NCI-H2081 (cell line): Measurements from ENCODE around the gene MAB21L3.
A peak's percentile ranks its signal among the peaks of the same experiment; 100 is the strongest.
"Not testable (repeated sequence)": the region's sequence is repeated elsewhere in the genome, so short reads cannot be mapped to it uniquely, and the experiment has no call there.

Source experiments
- DNase-seq, 2 experiments: peaks; one replicate each; lab custom pipeline; 2025; lab: John Stamatoyannopoulos, UW

The MAB21L3 gene

DNA sequence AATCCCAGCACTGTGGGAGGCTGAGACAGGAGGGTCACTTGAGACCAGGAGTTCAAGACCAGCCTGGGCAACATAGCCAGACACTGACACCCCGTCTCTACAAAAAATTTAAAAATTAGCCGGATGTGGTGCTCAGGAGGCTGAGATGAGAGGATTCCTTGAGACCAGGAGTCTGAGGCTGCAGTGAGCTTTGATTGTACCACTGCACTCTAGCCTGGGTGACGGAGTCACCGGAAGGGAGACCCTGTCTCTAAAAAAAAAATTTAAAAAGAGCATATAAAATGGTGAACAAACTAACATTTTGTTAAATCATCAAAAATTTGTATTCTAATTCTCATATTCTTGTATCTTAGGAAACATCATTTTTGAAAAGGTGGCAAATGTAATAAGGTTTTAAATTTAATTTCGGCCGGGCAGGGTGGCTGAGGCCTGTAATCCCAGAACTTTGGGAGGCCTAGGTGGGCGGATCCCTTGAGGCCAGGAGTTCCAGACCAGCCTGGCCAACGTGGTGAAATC, 27.1 kb downstream of the MAB21L3 start:
- DNase-seq: no peak

DNA sequence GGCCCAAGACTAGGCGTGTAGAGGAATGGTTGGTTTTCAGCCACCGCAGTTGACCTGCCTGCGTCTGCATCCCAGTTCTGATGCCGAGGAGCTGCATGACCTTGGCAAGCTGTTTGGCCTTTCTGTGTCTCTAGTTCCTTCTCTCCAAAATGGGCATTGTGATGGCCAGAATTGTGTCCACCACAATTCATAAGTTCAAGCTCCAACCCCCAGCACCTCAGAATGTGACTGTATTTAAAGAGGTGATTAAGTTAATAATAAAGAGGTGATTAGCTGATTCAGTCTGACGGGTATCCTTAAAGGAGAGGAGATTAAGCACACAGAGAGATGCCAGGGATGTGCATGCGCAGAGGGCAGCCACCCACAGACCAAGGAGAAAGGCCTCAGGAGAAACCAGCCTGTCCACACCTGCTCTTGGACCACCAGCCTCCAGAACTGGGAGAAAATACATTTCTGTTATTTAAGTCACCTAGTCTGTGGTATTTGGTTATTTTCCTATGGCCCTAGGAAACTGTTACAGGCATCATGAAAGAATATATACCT, 28.5 kb downstream of the MAB21L3 start:
- DNase-seq: no peak

DNA sequence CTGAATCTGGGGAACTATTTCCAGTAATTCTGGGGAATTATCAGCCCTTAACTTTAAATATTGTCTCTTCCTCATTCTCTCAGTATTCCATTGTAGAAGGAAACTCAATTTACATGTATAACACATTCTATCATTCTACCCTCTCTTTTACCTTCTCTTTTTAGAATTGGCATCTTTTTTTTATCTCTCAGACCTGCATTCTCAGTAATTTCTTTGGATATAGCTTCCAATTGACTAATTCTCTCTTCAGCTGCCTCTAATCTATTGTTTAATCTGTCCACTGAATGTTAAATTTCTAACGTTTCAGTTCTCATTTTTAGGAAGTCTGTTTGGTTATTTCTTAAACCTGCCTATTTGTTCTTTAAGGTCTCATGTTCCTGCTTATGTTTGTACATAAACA, 33.0 kb downstream of the MAB21L3 start:
- no peak for DNase-seq

DNA sequence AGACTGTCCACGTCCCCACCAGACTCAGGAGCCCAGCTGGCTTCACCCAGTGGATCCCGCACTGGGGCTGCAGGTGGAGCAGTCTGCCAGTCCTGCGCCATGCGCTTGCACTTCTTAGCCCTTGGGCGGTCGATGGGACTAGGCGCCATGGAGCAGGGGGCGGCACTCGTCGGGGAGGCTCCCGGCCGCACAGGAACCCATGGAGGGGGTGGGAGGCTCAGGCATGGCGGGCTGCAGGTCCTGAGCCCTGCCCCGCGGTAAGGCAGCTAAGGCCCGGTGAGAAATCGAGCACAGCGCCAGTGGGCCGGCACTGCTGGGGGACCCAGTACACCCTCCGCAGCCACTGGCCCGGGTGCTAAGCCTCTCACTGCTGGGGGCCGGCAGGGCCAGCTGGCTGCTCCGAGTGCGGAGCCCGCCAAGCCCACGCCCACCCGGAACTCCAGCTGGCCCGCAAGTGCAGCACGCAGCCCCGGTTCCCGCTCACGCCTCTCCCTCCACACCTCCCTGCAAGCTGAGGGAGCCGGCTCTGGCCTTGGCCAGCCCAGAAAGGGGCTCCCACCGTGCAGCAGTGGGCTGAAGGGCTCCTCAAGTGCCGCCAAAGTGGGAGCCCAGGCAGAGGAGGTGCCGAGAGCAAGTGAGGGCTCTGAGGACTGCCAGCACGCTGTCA, 35.4 kb downstream of the MAB21L3 start:
- DNase-seq: not testable (repeated sequence)

DNA sequence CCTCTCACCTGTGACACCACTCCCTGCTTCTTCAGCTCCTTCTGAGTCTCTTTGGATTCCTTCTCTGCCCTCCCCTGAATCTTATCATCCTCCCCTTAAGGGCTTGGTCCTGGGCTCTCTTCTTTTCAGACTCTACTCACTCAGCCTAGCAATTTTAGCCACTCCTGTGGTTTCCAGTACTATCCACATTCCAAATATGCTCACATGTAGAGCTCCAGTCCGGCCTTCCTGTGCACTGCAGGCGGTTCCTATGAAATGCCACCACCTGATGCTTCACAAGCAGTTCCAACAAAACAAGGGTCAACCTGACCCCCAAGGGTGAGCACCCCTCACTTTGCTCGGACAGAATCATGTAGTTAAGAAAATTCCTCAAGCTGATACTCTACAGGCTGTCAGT, 35.9 kb downstream of the MAB21L3 start:
- DNase-seq: no peak

DNA sequence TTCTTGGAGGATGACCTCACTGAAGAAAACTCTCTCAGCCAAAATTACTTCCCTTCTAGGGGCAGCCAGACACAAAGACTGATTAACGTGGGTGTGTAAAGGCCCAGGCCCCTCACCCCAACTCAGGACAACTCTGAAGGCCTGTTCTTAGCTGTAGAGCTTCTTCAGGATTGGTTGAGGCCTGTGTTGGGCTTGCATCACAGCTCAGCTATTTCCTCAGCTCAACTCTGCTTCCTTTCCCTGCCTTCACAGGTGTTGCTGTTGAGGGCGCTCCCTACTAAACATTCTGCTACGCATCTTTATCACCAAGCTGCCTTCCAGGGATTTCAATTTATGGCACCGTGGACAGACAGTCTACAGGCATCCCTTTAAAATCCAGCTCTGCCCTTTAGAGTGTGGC, 36.8 kb downstream of the MAB21L3 start:
- no peak for DNase-seq

DNA sequence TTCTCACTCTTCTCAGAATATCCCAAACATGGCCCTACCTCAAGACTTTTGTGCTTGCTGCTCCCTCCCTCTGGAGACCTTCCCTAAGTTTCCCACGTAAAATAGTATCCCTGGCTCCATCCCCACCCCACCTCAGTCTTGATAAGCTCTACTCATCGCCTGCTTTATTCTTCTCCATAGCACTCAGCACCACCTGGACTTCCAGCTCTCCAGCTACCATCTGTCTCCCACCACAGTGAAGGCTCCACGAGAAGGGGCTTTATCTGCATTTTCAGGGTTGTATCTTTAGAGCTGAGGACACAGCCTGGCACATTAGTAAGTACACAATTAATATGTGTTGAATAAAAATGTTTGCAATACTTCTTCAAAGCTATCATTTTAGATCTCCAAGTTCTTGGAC, 37.8 kb downstream of the MAB21L3 start:
- no peak for DNase-seq

DNA sequence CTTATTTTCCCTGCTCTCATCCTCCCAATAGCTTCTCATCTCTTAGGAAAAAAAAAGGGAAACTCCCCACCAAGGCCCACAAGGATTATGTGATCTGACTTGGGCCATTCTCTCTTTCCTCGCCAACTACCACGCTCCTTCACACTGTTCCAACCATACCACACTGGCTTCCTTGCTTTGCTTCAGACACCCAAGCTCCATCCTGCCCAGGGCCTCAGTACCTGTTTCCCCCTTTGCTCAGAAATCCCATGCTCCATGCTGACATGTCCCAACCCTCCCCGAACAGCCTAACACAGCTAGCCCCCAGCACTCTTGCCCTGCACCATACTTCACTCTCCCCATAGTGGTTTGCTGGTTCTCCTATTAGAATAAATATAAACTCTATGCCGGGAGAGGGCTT, 39.2 kb downstream of the MAB21L3 start:
- DNase-seq: no peak

DNA sequence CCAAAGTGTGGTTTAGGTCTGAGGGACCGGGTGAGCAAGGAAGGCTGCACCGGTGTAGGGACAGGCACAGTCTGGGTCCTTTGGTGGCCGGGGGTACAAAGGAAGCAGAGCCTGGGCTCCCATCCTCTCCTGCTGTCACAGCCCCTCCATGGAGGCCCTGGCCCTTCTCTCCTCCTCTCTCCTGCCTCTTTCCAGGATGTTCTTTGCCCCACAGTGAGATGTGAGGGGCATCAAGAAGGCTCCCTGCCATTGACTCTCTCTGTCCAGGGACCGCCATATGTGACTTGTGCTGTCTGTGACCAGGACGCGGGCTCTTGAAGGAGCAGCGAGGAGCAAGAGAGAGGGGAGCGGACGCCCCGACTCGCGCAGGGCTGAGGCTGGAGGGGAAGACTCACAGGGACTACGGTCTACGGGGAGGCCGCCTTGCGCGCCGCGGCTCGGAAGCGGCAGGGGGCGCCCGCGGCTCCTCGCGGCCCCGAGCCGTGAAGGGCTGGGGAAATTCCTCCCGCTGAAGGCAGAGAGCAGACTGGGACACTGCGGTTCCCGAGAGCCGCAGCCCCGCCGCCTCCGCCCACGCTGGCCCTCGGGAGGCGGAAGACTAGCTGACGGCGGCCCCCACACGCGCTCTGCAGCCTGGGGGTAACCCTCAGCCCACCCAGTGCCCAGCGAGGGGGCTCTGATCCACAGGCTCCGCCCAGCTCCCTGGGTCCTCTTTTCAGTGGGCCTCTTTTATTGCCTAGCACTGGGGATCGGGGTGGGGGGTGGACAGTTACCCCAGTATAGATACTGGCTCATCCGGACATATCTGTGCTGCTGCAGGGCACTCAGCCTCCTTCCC, 40.8 kb downstream of the MAB21L3 start:
- peak; percentile 53 to 63 for DNase-seq

DNA sequence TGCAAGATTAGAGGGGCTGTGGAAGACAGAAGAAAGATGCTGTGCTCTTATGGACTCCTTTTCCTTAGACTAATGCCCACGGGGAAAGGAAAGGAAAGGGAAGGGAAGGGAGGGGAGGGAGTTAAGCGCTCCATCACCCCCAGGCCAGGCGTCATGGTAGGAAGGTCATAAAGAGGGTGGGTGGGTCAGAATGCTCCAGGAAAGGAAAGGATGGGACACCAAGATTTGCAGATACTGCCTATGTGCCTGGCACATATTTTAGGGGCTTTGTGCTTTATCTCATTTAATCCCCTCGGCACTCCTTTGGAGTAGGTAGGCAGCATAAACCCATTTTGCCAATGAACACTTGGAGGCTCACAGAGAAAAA, 41.4 kb downstream of the MAB21L3 start:
- DNase-seq: no peak

DNA sequence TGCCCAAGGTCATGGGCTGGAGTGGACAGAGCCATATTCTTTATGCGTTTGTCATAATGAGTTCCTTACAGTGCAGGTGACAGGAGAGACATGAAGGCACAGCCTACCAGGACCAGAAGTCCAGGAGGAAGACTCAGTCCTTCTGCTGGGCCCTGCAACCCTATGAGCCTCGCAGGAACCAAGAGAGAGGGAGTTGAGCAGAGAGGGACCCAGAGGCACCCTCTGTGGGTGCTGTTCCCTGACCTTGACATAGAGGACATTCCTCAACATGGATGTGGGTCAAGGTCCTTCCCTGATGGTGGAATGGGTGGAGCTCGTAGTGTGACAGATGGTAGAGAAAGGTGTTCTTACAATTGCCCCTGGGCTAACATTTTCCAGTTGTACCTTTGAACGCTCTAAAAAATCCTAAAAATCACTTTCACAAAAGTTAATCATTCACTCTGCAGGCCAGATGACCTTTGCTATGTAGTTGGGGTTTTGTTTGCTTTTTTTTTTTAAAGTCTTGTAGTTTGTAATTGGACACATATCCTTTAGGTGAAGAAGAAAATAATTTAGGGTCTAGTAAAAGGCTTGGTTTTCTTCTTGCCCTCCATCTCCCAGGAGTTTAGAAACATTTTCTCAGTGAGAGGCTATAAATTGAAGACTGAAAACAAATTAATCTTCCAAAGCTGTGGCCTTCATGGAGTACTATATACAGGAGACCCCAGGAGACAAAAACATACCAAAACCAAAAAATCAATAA, 41.9 kb downstream of the MAB21L3 start:
- DNase-seq: no peak

DNA sequence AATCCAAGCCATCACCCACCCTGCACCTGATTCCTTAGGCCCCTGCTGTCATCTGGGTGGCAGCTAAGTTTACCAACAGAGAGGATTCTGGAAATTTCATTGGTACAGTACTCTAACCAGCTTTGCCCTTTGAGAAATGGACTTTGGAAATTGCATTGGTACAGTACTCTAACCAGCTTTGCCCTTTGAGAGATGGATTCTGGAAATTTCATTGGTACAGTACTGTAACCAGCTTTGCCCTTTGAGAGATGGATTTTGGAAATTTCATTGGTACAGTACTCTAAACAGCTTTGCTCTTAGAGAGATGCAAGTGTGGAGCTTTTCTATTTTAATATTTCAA, 42.5 kb downstream of the MAB21L3 start:
- DNase-seq: no peak

DNA sequence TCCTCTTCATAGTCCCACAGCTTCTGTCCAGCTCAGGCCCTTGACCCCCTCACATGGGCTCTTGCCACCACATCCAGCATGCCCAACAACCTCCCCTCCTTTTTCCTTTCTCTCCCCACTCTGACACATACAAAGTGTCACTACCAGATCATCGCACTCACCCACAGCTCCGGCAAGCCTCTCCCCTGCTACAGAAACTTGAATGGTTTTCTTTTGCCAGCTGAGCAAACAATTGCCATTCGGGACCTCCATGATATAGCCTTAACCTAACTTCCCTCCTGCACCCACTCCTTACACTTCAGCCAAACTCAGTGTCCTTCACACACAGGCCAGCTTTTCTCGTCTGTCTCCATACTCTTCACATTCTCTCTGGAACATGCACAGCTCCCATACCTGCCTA, 43.3 kb downstream of the MAB21L3 start:
- DNase-seq: no peak

DNA sequence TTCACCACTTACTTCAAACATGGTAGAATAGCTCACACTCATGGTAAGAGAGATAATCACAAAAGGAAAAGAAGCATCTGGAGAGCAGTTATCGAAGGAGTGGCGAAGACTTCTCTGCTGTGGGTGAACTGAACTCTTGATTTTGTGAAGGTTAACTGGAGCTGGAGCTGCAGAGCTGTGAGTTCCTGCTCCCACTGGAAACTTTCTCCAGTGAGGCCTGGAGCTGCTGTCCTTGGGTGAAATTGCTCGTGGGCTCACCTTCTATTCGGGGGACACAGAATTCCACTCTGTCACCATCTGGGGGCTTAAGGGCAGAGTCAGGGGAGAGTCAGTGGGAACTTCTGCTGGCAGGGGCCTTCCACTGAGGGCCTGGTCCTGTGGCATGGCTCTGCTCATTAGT, 45.9 kb downstream of the MAB21L3 start:
- no peak for DNase-seq

DNA sequence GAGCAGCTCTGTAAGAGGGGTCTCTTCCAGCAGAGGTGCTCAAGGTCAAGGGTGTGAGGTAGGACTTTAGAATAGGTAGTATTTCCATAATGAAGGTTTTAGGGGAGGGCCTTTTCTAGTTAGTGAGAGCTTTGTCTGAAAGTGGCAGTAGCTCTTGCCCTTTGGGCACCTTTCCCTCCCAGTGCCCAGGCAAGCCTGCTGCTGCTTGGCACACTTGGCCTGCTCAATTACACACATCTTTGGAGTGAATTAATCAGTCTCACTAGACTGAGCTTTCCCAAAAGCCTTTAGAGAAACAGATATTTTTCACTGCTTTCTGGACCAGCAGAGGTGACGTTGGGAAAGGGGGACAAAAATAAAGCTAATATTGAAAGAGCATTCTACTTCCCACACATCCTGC, 48.0 kb downstream of the MAB21L3 start:
- DNase-seq: no peak

DNA sequence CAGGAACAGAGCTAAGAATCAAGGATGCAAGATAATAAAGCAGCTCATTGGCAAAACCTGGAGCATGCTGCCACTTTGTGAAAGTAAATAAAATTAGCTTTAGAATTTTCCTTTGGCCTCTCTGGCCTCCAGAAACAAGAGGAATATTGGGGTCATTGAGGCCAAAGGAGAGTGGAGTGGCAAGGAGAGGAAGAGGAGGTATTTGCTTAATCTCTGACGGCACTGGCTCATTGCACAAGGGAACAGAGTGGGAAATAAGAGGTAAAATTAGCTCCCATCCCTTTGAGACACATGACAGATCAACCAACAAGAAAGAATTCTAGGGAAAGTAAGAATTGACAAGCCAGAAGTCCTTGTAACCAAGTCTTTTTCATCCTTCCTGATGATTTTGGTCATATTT, 48.4 kb downstream of the MAB21L3 start:
- DNase-seq: no peak

DNA sequence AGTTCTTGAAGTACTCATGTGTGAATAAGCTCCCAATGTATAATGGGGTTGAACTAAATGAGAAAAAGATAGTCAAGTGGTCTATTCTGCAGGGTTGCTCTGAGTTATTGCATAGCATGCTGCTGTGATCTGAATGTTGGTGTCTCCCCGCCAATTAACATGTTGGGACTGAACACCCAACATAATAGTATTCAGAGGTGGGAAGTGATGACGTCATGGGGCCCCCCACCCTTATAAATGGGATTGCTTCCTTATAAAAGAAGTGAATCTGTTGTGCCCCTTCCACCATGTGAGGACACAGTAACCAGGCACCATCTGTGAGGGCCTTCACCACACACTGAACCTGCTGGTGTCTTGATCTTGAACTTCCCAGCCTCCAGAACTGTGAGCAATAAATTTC, 50.2 kb downstream of the MAB21L3 start:
- no peak for DNase-seq

DNA sequence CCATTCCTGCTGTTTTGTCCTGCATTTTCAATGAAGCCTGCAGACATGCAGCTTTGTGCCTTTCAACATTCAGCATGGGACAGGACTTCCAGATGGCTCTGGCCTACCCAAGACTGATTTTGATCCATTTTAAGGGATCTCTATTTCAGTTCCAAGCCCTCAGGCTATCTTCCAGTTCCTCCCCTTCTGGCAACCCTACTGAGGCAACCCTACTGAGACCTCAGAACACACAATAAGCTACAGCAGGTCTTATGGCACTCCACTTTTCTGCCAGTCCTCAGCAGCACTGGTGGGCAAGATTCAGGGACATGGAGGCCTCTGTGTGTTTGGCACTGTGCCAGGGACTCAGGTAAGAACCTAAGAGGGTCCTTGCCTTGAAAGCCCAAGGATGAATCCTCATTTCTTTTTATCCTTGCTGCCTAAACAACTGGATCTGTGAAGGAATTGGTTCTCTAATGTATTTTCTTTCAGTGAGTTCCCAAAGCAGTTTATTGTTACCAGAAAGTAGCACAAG, 50.7 kb downstream of the MAB21L3 start:
- no peak for DNase-seq

DNA sequence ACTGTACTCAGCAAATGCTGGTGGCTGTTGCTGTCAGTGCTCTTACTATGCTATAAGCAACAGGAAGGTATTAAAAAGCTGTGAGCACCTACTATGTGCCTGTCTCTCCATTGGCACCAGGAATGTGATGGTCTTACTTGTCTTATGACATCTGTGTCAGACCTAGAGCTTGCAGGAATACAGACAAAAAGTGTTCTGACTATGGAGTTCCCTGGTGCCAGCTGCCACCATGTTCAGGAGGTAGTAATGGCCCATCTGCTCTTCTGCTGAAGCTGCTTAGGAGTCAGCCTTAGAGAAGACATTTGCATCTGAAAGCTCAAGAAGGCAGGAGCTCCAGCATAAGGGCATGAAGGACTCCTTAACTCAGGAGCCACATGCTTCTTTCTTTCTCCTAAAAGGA, 52.3 kb downstream of the MAB21L3 start:
- no peak for DNase-seq

DNA sequence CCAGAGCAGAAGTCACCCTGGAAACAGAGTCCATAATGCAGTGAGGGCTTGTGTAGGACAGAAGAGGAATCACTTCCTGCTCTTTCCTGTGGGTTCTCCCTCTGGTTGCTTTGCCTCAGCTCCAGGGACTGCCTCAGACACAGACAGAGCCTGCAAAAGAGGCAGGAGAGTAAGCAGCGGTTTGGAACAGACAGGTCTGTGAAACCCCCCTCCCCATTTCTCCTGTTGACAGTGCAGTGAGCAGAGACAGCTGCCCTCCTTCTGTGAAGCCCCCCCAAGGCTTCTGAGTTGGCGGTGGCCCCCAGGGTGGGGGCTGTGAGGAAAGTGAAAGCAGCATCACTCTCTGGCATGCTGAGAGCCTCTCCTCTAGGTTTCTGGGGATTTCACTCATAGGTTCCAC, 53.0 kb downstream of the MAB21L3 start:
- DNase-seq: no peak

DNA sequence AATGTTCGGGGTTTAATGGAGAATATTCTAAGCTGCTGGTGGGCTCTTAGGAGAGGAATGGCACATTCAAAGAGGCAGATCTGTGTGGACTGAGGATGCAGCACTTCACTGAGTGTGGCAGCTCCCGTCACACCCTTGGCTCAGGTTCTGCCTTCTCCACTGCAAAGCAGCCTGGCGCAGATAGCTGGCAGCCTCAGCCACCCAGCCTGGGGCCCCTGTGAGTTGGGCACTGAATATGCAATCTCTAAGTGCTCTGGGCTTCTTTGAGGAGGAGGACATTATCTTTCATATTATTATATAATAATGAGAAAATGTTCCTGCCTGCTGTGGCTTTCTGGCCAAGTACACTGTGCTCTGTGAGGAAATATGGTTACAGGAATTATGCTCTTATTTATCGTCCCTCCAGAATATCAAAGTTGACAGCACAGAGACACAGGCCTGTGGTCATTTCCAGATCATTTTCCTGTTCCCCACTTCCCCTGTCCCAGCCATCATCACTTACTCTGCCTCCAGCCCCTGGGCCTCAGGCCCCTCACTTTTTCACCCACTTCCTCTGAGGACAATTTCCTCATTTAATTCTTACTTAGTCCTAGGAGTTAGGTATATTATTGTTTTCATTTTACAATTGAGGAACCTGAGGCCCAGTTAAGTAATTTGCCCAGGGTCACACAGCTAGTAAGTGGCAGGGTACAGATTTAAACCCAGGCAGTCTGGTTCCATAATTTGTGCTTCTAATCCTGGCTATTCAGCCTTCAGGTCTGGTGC, 53.6 kb downstream of the MAB21L3 start:
- no peak for DNase-seq

DNA sequence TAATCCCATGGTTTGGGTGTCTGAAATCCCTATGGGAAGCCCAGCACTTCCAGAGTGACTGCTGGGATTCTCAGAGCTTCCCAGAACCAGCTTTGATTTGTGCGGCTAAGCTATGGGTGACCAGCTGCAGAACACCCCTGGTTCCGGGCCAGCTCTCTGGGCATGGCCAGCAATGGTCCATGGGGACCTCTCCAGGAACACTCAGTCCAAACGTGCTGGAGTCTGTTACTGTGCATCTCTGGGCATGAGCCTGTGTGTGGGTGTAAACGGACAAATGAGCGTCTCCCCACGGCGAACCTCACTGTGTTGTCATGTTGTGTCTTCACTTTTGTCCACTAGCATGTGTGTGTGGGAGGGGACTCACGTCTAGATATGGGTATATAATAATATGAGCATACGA, 54.4 kb downstream of the MAB21L3 start:
- DNase-seq: no peak
